ENCODE data around the gene DNER.

The DNER gene

GRCh38 chr2:229688141-229688540, 26.2 kb downstream of the DNER start:
- 95% methylated on average over 7 of the region's 7 CpGs for WGBS

DNA sequence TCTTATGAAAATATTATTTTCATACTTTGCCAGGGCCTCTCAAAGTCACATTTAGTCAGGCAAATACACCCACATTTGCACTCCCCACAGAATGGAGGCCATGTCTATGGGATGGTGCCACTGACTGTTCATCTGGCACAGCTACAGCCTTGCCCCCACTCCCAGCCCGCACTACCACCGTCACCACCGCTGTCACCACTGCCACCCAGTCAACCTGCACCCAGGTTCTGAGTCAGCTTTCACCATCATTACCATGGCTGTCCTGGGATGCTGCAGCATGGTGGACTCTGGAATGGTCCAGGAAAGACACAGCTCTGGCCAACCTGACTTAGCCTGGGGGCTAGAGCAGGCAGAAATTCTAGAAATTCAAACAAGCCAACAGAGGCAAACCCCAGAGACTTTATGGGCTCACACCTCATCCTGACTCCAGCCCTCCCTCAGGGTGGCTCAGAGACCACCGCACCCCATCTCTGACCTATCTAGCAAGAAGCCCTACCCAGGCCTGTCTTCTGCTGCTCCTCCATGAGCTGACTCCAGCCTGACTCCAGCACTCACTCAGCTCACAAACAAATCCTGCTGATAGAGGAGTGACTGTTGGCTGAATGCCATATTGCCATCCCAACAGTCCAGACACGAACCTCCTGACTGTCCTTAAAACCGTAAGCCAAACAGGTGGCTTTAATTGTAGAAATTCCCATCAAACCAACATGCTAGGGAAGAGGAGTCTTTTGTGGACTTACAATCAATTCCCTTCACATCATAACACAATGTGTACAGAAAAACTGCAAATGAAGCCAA, 28.0 kb downstream of the DNER start:
- Histone ChIP-seq H3K9ac (ENCODE audit: low read depth, low read length) (no peak overlapping the region), H3K4me3 (ENCODE audit: low read length) (no peak overlapping the region), H3K4me1 (ENCODE audit: insufficient read depth, low read length) (no peaks in the 10 kb centered on the region), H3K27ac (ENCODE audit: low read depth, low read length) (no peak overlapping the region), H3K36me3 (ENCODE audit: insufficient read depth, low read length) (no peaks in the 10 kb centered on the region), H3K27me3 (ENCODE audit: insufficient read depth, low read length) (no peaks in the 10 kb centered on the region), H3K9me3 (ENCODE audit: insufficient read depth, low read depth, low read length) (no peaks in the 10 kb centered on the region)
- WGBS = 97% methylated on average over 6 of the region's 6 CpGs

More at GRCh38 chr2:229688141-229688540, 26.2 kb downstream of the DNER start:
- H3K36me3 ChIP-seq (ENCODE audit: insufficient read depth, low read length) = no peaks in the 10 kb centered on the region
- no peaks in the 10 kb centered on the region for H3K9me3 ChIP-seq (ENCODE audit: insufficient read depth, low read depth, low read length)
- no peaks in the 10 kb centered on the region for H3K27me3 ChIP-seq (ENCODE audit: insufficient read depth, low read length)
- H3K4me3 ChIP-seq (ENCODE audit: low read length) = no peak overlapping the region
- H3K9ac ChIP-seq (ENCODE audit: low read depth, low read length) = no peak overlapping the region
- H3K27ac ChIP-seq (ENCODE audit: low read depth, low read length) = no peak overlapping the region
- no peaks in the 10 kb centered on the region for H3K4me1 ChIP-seq (ENCODE audit: insufficient read depth, low read length)

- 98% methylated on average over 4 of the region's 6 CpGs for WGBS
- no peaks in the 10 kb centered on the region for H3K9me3 ChIP-seq (ENCODE audit: insufficient read depth, low read depth, low read length)
- no peaks in the 10 kb centered on the region for H3K27me3 ChIP-seq (ENCODE audit: insufficient read depth, low read length)
- no peak overlapping the region for H3K9ac ChIP-seq (ENCODE audit: low read depth, low read length)
- H3K4me1 ChIP-seq (ENCODE audit: insufficient read depth, low read length) = no peaks in the 10 kb centered on the region
- H3K36me3 ChIP-seq (ENCODE audit: insufficient read depth, low read length) = no peaks in the 10 kb centered on the region
- no peak overlapping the region for H3K4me3 ChIP-seq (ENCODE audit: low read length)
- H3K27ac ChIP-seq (ENCODE audit: low read depth, low read length) = no peak overlapping the region
Measured at GRCh38 chr2:229684942-229685562, 29.3 kb downstream of the DNER start.

GRCh38 chr2:229679393-229680125, 34.8 kb downstream of the DNER start:
- no peaks in the 10 kb centered on the region for H3K36me3 ChIP-seq (ENCODE audit: insufficient read depth, low read length)
- H3K27me3 ChIP-seq (ENCODE audit: insufficient read depth, low read length) = no peaks in the 10 kb centered on the region
- WGBS = 91% methylated on average over 4 of the region's 4 CpGs

DNA sequence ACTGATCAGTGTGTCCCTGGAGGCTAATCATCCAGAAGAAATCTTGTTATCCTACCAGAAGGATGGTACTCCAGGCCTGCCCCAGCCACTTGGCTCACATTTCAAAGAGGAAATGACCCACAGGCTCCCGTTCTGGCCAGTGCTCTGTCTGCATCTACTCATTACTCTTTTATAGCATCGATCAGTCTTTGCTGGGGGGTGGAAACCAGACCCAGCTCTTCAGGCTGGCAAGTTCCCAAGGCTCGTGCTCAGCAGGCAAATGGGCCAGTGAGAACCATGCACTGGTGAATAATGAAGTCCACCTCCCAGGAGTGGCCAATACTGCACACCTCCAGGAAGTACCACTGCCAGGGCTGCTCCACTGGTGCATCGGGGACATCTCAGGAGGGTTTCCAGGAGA, 38.8 kb downstream of the DNER start:
- H3K27ac ChIP-seq (ENCODE audit: low read depth, low read length) = no peak overlapping the region
- H3K9ac ChIP-seq (ENCODE audit: low read depth, low read length) = no peak overlapping the region
- 85% methylated on average over 4 of the region's 4 CpGs for WGBS
- no peaks in the 10 kb centered on the region for H3K27me3 ChIP-seq (ENCODE audit: insufficient read depth, low read length)
- H3K4me3 ChIP-seq (ENCODE audit: low read length) = no peak overlapping the region
- H3K36me3 ChIP-seq (ENCODE audit: insufficient read depth, low read length) = no peaks in the 10 kb centered on the region
- no peaks in the 10 kb centered on the region for H3K4me1 ChIP-seq (ENCODE audit: insufficient read depth, low read length)
- H3K9me3 ChIP-seq (ENCODE audit: insufficient read depth, low read depth, low read length) = no peaks in the 10 kb centered on the region

More at GRCh38 chr2:229679393-229680125, 34.8 kb downstream of the DNER start:
- Histone ChIP-seq H3K9me3 (ENCODE audit: insufficient read depth, low read depth, low read length) (no peaks in the 10 kb centered on the region), H3K4me1 (ENCODE audit: insufficient read depth, low read length) (no peaks in the 10 kb centered on the region), H3K4me3 (ENCODE audit: low read length) (no peak overlapping the region), H3K27ac (ENCODE audit: low read depth, low read length) (no peak overlapping the region), H3K9ac (ENCODE audit: low read depth, low read length) (no peak overlapping the region)

- no peak overlapping the region for H3K27ac ChIP-seq (ENCODE audit: low read depth, low read length)
- no peaks in the 10 kb centered on the region for H3K27me3 ChIP-seq (ENCODE audit: insufficient read depth, low read length)
- no peak overlapping the region for H3K4me3 ChIP-seq (ENCODE audit: low read length)
- WGBS = 94% methylated on average over 6 of the region's 6 CpGs
- no peak overlapping the region for H3K9ac ChIP-seq (ENCODE audit: low read depth, low read length)
- H3K36me3 ChIP-seq (ENCODE audit: insufficient read depth, low read length) = no peaks in the 10 kb centered on the region
- no peaks in the 10 kb centered on the region for H3K4me1 ChIP-seq (ENCODE audit: insufficient read depth, low read length)
- no peaks in the 10 kb centered on the region for H3K9me3 ChIP-seq (ENCODE audit: insufficient read depth, low read depth, low read length)
Measured at GRCh38 chr2:229674830-229675530, 39.4 kb downstream of the DNER start.

- H3K9ac ChIP-seq (ENCODE audit: low read depth, low read length) = no peak overlapping the region
- no peaks in the 10 kb centered on the region for H3K36me3 ChIP-seq (ENCODE audit: insufficient read depth, low read length)
- H3K4me3 ChIP-seq (ENCODE audit: low read length) = no peak overlapping the region
- no peaks in the 10 kb centered on the region for H3K4me1 ChIP-seq (ENCODE audit: insufficient read depth, low read length)
- H3K27ac ChIP-seq (ENCODE audit: low read depth, low read length) = no peak overlapping the region
- H3K9me3 ChIP-seq (ENCODE audit: insufficient read depth, low read depth, low read length) = no peaks in the 10 kb centered on the region
- 86% methylated on average over 5 of the region's 5 CpGs for WGBS
- H3K27me3 ChIP-seq (ENCODE audit: insufficient read depth, low read length) = no peaks in the 10 kb centered on the region
Measured at GRCh38 chr2:229673676-229674075, 40.7 kb downstream of the DNER start.

- Histone ChIP-seq H3K36me3 (ENCODE audit: insufficient read depth, low read length) (no peaks in the 10 kb centered on the region), H3K9ac (ENCODE audit: low read depth, low read length) (no peak overlapping the region), H3K27me3 (ENCODE audit: insufficient read depth, low read length) (no peaks in the 10 kb centered on the region), H3K27ac (ENCODE audit: low read depth, low read length) (no peak overlapping the region), H3K9me3 (ENCODE audit: insufficient read depth, low read depth, low read length) (no peaks in the 10 kb centered on the region), H3K4me3 (ENCODE audit: low read length) (no peak overlapping the region), H3K4me1 (ENCODE audit: insufficient read depth, low read length) (no peaks in the 10 kb centered on the region)
- 85% methylated on average over 8 of the region's 8 CpGs for WGBS
Measured at GRCh38 chr2:229672021-229672420, 42.3 kb downstream of the DNER start.

DNA sequence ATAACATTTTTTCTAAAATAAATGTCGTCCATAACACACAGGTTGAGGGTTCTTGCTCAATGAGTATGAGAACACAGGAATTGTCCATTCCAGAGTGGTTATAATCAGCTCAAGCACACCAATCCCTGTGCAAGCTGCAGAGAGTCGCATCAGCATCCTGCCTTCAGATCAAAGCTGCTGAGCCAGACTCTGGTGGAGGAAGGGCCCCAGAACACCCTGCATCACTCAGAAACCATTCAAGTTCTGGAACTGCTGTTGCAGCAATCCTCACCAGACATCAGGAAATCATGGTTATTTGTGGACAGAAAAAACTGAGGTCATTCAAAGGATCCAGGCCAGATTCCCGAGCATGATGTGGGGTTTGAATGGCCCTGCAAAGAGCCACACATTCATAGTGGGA, 44.5 kb downstream of the DNER start:
- WGBS = 85% methylated on average over 3 of the region's 3 CpGs
- no peaks in the 10 kb centered on the region for H3K36me3 ChIP-seq (ENCODE audit: insufficient read depth, low read length)
- H3K27ac ChIP-seq (ENCODE audit: low read depth, low read length) = no peak overlapping the region
- no peaks in the 10 kb centered on the region for H3K9me3 ChIP-seq (ENCODE audit: insufficient read depth, low read depth, low read length)
- no peaks in the 10 kb centered on the region for H3K27me3 ChIP-seq (ENCODE audit: insufficient read depth, low read length)
- H3K4me3 ChIP-seq (ENCODE audit: low read length) = no peak overlapping the region
- H3K4me1 ChIP-seq (ENCODE audit: insufficient read depth, low read length) = no peaks in the 10 kb centered on the region
- H3K9ac ChIP-seq (ENCODE audit: low read depth, low read length) = no peak overlapping the region

DNA sequence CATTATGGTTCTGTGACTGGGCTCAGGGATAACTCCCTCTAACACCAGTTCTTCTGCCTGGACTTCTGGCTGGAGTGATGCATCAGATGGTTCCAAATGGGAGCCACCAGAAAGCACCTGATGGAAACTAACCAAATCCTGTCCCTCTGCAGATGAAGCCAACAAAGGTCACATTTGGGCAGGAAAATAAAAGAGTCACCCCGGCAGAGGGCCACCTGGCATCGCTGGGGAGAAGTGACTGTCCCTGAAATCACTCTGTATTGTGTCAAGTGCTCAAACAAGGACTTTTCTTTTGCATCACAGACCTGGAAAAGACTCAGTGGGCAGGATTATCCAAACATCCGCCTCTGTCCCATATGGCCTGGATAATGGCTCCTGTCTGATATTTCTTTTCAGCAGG, 47.5 kb downstream of the DNER start:
- WGBS = 95% methylated on average over 3 of the region's 3 CpGs
- no peaks in the 10 kb centered on the region for H3K27me3 ChIP-seq (ENCODE audit: insufficient read depth, low read length)
- no peaks in the 10 kb centered on the region for H3K36me3 ChIP-seq (ENCODE audit: insufficient read depth, low read length)
- H3K9me3 ChIP-seq (ENCODE audit: insufficient read depth, low read depth, low read length) = no peaks in the 10 kb centered on the region
- H3K9ac ChIP-seq (ENCODE audit: low read depth, low read length) = no peak overlapping the region
- no peaks in the 10 kb centered on the region for H3K4me1 ChIP-seq (ENCODE audit: insufficient read depth, low read length)
- no peak overlapping the region for H3K27ac ChIP-seq (ENCODE audit: low read depth, low read length)
- no peak overlapping the region for H3K4me3 ChIP-seq (ENCODE audit: low read length)

DNA sequence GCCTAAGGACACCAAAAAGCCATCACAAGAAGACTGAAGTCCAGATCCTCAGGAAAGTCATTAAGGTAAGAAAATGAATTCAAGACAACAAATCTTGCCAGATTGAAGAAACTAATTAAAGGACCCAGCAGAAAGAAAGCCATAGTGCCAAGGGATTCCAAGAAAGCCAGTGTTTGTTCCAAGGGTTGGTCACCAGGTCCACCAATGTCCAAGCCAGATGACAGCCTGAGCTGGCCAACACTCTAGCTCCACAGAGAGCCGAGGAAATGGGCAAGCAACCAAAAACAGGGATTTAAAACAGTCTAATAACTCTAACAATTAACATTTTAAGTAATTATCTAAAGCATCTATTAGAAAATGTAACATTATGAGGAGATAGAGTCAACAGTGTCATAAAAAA, 49.2 kb downstream of the DNER start:
- Histone ChIP-seq H3K9ac (ENCODE audit: low read depth, low read length) (no peak overlapping the region), H3K4me1 (ENCODE audit: insufficient read depth, low read length) (no peaks in the 10 kb centered on the region), H3K4me3 (ENCODE audit: low read length) (no peak overlapping the region), H3K36me3 (ENCODE audit: insufficient read depth, low read length) (no peaks in the 10 kb centered on the region), H3K27ac (ENCODE audit: low read depth, low read length) (no peak overlapping the region), H3K9me3 (ENCODE audit: insufficient read depth, low read depth, low read length) (no peaks in the 10 kb centered on the region), H3K27me3 (ENCODE audit: insufficient read depth, low read length) (no peaks in the 10 kb centered on the region)
- 80% methylated on average over 1 of the region's 1 CpG for WGBS

Data from HUES64 (cell line).